HUES48 (cell line): Measurements from ENCODE around the gene ARHGEF12.

Source experiments
- H3K27ac ChIP-seq: one replicate; pipeline ENCODE4 v1.7.0; 2013; ENCODE audit warnings: low read depth, low read length, inconsistent platforms
- H3K27me3 ChIP-seq: 2 replicates; pipeline ENCODE4 v1.6.1; 2013; ENCODE audit warnings: mild to moderate bottlenecking, low read length; ENCODE audit not compliant: control insufficient read depth, insufficient read depth
- H3K36me3 ChIP-seq: 2 replicates; pipeline ENCODE4 v1.6.1; 2013; ENCODE audit warnings: low read length; ENCODE audit not compliant: control insufficient read depth, insufficient read depth
- H3K4me1 ChIP-seq: 2 replicates; pipeline ENCODE4 v1.6.1; 2013; ENCODE audit warnings: mild to moderate bottlenecking, low read length; ENCODE audit not compliant: control insufficient read depth, insufficient read depth
- H3K4me3 ChIP-seq: 2 replicates; pipeline ENCODE4 v1.5.1; 2013; ENCODE audit warnings: mild to moderate bottlenecking, low read depth, low read length
- H3K9ac ChIP-seq: 2 replicates; pipeline ENCODE4 v1.6.1; 2013; ENCODE audit warnings: mild to moderate bottlenecking, low read depth, low read length, moderate library complexity
- H3K9me3 ChIP-seq: 2 replicates; pipeline ENCODE4 v1.6.1; 2013; ENCODE audit warnings: low read length; ENCODE audit not compliant: control insufficient read depth, insufficient read depth

The ARHGEF12 gene

DNA sequence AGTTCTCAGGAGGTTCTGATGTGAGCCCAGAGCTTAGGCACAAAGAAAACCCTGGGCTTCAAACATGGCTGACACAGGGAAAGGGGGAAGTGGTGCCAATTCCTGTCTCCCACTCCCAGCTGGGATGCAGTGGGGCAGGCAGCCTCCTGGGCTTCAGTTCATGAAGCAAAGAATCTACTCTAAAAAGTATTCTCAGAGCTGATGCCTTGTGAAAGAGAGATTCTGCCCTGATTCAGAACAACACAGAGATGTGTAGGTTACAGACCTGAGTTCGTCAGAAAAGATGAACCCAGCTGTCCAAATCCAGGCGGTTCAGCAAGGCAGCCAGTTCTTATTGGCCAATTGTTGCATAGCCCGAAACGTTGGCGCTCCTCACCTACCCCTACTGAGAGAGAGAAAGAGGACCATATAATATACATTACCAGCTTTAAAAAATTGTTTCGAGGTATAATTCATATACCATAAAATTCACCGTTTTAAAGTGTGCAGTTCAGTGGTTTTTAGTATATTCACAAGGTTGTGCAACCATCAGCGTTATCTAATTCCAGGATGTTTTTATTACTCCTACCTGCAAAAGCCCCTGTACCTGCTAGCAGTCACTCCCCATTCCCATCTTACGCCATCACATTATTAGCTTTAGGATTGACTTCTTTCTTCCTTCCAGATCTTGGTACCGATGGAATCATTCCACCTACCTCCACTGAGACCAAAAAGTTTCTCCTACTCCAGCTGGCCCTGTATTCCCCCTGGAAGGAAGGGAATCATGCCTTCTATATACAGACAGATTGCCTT is 18.3 kb upstream of the ARHGEF12 start:
- Histone ChIP-seq H3K27ac (no peak overlapping the region), H3K4me1 (peaks cover 11% of the 10 kb centered on the region), H3K9me3 (no peaks in the 10 kb centered on the region), H3K9ac (no peak overlapping the region), H3K4me3 (no peak overlapping the region), H3K36me3 (no peaks in the 10 kb centered on the region), H3K27me3 (no peaks in the 10 kb centered on the region)

DNA sequence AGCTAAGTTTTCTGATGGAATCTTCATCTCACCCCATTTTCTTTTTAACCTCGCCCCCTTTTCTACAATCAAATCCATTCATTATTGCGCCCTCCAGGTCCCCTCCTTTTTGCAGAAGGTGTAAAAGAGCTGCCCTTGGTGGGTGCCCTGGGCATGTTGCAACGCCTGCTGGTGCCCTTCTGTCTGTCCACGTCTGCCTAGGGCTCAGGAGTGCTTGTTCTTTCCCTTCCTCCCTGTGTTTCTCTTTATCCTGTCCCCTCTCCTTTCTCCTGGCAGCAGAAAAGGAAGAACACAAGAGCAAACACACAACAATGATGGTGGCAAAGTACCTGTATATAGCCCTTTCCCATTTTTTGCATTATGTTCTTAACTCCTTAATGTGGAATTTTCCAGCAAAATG is 17.3 kb upstream of the ARHGEF12 start:
- no peaks in the 10 kb centered on the region for H3K36me3 ChIP-seq
- no peaks in the 10 kb centered on the region for H3K9me3 ChIP-seq
- H3K9ac ChIP-seq = no peak overlapping the region
- no peak overlapping the region for H3K4me3 ChIP-seq
- H3K4me1 ChIP-seq = peaks cover 11% of the 10 kb centered on the region
- H3K27ac ChIP-seq = no peak overlapping the region
- peaks cover 2% of the 10 kb centered on the region for H3K27me3 ChIP-seq

DNA sequence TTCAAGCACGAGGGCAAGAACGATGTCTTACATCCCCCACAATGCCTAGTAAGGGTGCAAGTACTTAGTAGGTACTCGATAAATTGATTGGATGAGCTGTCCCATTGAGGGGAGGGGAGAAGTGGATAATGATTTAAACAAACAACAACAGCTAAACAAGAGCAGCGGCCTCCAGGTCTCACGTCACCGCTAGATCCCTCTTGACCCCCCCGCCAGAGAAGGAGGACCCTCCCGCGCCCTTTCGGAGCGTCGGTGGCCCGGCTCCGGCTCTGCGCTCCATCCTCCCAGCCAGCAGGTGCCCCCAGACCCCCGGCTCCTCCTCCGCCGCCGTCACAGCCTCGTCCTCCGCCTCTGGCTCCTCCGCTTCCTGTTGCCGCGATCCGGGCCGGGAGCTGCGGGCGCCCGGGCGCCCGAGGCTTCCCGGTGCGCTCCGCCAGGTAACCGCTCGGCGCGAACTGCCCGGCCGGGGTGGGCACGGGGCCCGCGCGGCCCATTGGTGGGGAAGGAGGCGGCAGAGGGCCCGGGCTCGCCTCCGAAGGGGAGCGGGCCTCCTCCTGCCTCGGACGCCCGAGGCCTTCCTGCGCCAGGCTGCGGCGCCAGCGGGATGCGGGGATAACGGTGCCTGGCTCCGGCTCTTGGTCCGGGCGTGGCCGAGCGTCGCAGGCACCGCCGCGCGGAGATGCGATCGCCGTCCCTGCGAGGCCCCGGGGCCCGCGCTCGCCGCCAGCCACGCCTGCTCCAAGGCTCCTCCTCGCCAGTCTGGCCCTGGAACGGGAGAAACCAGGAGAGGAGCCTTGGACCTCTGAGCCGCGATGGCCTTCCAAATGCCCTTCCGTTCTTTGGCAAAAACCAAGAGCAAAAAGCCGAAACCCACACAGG is 11.0 kb upstream of the ARHGEF12 start, which contains the start of gene TLCD5:
Gene TLCD5, plus strand, starts transcription at position 368 of the 879 bp plus-strand sequence. CDS start 2,143 bp downstream, outside the sequence.
- peak within 1 kb of the TSS; percentile 85 for H3K4me3 ChIP-seq
- peaks cover 12% of the 10 kb centered on the region; the same call in 1 of the 2 replicates for H3K4me1 ChIP-seq
- H3K9me3 ChIP-seq = no peaks in the 10 kb centered on the region
- H3K27me3 ChIP-seq = peaks cover 9% of the 10 kb centered on the region
- H3K27ac ChIP-seq = peak within 1 kb of the TSS; percentile 91
- peak within 1 kb of the TSS; percentile 79 for H3K9ac ChIP-seq
- peaks cover 10% of the 10 kb centered on the region for H3K36me3 ChIP-seq

DNA sequence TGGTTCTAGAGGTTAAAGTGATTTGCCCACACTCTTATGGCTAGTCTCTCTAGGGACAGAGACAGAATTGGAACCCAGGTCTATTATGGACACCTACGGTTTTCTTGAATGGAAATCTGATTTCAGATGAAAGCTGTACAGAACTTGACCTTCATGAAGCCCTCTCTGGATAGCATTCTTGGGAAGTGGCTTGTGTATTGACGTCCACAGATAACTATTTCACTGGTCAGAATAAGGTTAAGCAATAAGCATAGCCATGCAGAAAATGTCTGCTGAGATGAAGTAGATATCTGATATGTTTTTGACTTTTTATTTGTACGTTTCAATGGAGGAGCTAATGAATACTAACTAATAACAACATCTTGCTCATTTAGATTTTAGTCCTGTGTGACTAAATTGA is 10.0 kb upstream of the ARHGEF12 start:
- Histone ChIP-seq H3K4me1 (peaks cover 12% of the 10 kb centered on the region; the same call in 1 of the 2 replicates), H3K9me3 (no peaks in the 10 kb centered on the region), H3K36me3 (peaks cover 18% of the 10 kb centered on the region), H3K27me3 (peaks cover 9% of the 10 kb centered on the region), H3K9ac (no peak overlapping the region), H3K4me3 (peak overlapping the region; percentile 85), H3K27ac (no peak overlapping the region)

DNA sequence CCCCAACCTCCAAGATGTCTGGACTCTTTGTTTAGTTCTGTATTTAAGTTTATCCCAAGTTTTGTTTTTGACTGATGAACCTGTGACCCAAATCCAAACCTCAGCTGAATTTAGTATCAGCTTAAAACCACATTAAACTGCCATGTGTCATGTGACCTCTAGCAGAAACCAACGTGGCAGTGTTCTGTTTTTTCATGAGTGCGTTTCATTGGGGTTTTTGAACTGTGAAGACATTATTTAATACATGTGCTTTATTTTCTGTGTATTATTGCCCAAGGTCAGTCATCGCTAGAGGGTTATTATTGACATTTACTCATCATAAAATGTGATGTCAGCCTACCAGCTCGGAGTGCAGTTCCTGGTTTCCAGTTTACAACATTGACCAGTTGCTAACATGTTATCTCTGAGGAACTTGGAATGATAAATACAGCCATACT is 9.3 kb upstream of the ARHGEF12 start:
- no peak overlapping the region for H3K4me3 ChIP-seq
- H3K4me1 ChIP-seq = peaks cover 12% of the 10 kb centered on the region; the same call in 1 of the 2 replicates
- H3K36me3 ChIP-seq = peaks cover 18% of the 10 kb centered on the region
- no peak overlapping the region for H3K27ac ChIP-seq
- peaks cover 9% of the 10 kb centered on the region for H3K27me3 ChIP-seq
- no peaks in the 10 kb centered on the region for H3K9me3 ChIP-seq
- H3K9ac ChIP-seq = no peak overlapping the region

DNA sequence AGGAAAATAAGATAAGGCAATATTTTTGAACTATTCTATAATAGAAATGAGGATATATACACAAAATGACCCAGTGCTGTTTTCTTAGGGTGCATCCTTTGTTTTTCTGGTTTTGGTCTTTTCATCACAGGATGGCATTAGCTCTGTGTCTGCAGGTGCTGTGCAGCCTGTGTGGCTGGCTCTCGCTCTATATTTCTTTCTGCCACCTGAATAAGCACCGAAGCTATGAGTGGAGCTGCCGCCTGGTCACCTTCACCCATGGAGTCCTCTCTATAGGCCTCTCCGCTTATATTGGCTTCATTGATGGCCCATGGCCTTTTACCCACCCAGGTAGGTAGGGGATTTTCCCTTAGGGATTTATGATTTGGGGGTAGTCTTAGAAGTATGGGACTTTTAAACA is 8.9 kb upstream of the ARHGEF12 start:
- no peak overlapping the region for H3K9ac ChIP-seq
- H3K9me3 ChIP-seq = no peaks in the 10 kb centered on the region
- peaks cover 9% of the 10 kb centered on the region for H3K27me3 ChIP-seq
- no peak overlapping the region for H3K4me3 ChIP-seq
- peaks cover 12% of the 10 kb centered on the region; the same call in 1 of the 2 replicates for H3K4me1 ChIP-seq
- H3K27ac ChIP-seq = no peak overlapping the region
- H3K36me3 ChIP-seq = peaks cover 18% of the 10 kb centered on the region

DNA sequence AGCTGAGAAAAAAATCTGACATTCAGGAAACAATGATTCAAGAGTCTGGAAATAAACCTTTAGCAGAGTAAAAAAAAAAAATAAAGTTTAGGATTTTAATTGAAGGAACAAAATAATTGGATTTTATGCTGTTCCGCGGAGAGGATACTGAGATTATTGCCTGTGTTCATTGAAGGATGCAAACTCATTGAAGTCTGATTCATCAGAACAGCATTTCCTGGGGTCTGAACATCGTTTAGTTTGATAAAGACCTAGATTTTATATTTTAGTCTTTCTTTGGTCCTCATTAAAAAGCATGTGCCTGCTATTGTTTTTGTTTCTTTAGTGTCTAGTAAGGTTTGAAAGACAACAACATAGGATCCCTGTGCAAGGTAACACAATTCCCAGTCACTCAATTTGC is 6.7 kb upstream of the ARHGEF12 start:
- Histone ChIP-seq H3K27me3 (0 out of 2 replicates have a peak, but pooled peaks cover under 1% of the 10 kb centered on the region), H3K27ac (no peak overlapping the region), H3K9me3 (no peaks in the 10 kb centered on the region)

DNA sequence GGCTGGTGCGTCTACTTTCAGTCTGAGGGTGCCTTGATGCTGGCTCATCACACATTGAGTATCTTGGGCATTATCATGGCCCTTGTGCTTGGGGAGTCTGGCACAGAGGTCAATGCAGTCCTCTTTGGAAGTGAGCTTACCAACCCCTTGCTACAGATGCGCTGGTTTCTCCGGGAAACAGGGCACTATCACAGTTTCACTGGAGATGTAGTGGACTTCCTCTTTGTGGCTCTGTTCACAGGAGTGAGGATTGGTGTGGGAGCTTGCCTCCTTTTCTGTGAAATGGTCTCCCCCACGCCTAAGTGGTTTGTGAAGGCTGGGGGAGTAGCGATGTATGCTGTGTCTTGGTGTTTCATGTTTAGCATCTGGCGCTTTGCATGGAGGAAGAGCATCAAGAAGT is 6.2 kb upstream of the ARHGEF12 start:
- Histone ChIP-seq H3K27ac (no peak overlapping the region), H3K4me1 (peaks cover 14% of the 10 kb centered on the region), H3K9ac (no peak overlapping the region), H3K36me3 (peaks cover 18% of the 10 kb centered on the region), H3K27me3 (no peaks in the 10 kb centered on the region), H3K4me3 (no peak overlapping the region), H3K9me3 (no peaks in the 10 kb centered on the region)

More for the DNA sequence above, 6.7 kb upstream of the ARHGEF12 start:
- no peak overlapping the region for H3K9ac ChIP-seq
- H3K4me3 ChIP-seq = no peak overlapping the region
- peaks cover 12% of the 10 kb centered on the region; the same call in 1 of the 2 replicates for H3K4me1 ChIP-seq
- peaks cover 18% of the 10 kb centered on the region for H3K36me3 ChIP-seq

DNA sequence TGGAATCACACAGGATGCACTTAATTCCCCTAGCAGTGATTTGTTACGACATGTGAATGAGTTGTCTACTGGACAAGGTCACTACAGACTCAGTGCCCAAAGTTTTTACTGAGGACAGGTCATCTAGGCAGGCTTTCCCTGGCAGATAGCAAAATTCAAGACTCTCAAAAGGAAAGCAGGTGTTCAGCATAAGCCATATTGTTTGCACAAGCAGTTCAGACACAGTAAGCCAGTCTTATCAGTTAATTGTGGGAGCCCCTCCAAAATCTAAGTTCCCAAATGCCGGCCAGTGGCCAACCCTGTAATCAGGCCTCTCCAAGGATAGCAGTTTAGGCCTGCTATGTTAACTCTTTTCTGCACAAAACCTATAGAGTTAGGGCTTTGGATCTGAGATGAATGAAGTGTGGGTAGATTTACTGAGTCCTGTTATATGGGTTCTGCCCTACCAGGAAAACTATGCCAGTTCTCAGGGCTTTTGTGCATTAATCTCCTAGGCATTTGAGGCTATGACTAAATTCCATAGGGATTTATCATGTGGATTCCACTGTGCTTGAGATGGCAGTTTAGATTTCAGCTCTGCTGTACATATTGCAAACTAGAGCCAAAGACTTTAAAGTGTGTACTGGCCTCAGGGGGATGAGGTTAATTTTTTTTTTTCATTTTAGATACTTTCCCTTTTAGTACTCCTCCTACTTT is 4.8 kb upstream of the ARHGEF12 start:
- no peaks in the 10 kb centered on the region for H3K9me3 ChIP-seq
- H3K27me3 ChIP-seq = no peaks in the 10 kb centered on the region
- no peak overlapping the region for H3K27ac ChIP-seq
- peaks cover 10% of the 10 kb centered on the region for H3K4me1 ChIP-seq
- peaks cover 18% of the 10 kb centered on the region for H3K36me3 ChIP-seq
- no peak overlapping the region for H3K4me3 ChIP-seq
- no peak overlapping the region for H3K9ac ChIP-seq

DNA sequence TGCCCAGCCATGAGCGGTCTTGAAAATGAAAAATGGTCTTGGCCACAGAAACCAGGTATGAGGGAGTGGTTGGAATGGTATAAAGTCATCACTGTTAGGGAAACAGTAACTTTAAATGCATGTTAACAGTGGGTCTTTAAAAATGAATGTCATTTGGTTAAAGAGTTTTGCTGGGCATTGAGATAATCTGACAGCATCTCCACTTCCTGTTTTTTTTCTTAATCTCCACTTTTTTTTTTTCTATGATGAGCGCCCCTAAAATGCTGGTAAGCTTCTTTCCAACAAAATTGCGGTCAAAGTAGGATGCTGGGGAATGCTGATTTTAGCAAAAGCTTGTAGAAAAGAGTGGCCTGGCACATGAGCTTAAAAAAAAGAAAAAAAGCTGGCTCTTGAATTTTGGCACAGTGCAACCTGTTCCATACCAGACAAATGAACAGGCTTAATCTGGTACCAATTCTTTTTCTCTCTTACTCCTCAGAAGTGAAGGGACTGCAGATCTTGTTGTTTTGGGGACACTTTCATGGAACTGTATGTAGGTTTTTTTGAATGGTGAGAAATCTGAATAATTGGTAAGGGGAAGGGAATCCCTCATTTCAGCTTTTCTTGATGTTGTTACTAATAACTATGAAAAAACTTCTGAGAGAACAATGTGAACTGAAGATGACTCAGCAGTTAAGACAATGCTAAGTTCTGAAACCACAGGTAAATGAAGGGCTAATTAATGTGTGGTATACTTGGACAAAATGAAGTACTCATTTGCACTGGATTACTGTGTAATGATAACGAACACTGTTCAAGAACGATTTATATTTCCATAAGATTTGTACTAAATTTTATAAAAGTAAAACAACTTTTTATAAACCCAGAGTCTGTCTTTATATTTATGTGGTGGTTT is 3.1 kb upstream of the ARHGEF12 start:
- Histone ChIP-seq H3K27ac (no peak overlapping the region), H3K27me3 (no peaks in the 10 kb centered on the region), H3K36me3 (peaks cover 18% of the 10 kb centered on the region)

More for the DNA sequence above, 3.1 kb upstream of the ARHGEF12 start:
- Histone ChIP-seq H3K9me3 (no peaks in the 10 kb centered on the region), H3K4me3 (no peak overlapping the region), H3K4me1 (peaks cover 11% of the 10 kb centered on the region), H3K9ac (no peak overlapping the region)
